HEK293 (cell line): ENCODE data around the gene ACAN.

Experiments used
- CTCF ChIA-PET: fragments of 350-600 bp; formaldehyde crosslinking; extraction: SDS; loops from one replicate; lab custom pipeline; 2021; ENCODE audit warnings: antibody characterized with exemption; lab: Yijun Ruan, JAX
- POLR2A ChIA-PET: fragments of 300-600 bp; formaldehyde crosslinking; extraction: SDS; loops from one replicate; lab custom pipeline; 2020; ENCODE audit warnings: antibody characterized with exemption, inconsistent platforms; lab: Yijun Ruan, JAX
- H3K27ac ChIP-seq: fragments of 200-500 bp; sonication (Bioruptor generic); 2 replicates; pipeline ENCODE4 v1.5.1; 2014; ENCODE audit warnings: low read depth, low read length, control low read depth, inconsistent platforms; ENCODE audit errors: extremely low read depth
- H3K36me3 ChIP-seq, 2 experiments: fragments of 200-500 bp in 1 of 2; sonication (Bioruptor generic) in 1 of 2; 1 replicate in 1 of 2; 2 replicates in 1 of 2; pipeline ENCODE4 v1.5.1; 2014 to 2017; ENCODE audit warnings: inconsistent platforms in 2 of 2, low read length in 2 of 2; ENCODE audit not compliant: control insufficient read depth in 2 of 2, insufficient read depth in 1 of 2
- H3K4me1 ChIP-seq: fragments of 200-500 bp; sonication (Bioruptor generic); 2 replicates; pipeline ENCODE4 v1.5.1; 2014; ENCODE audit warnings: mild to moderate bottlenecking, low read length, inconsistent platforms; ENCODE audit not compliant: control insufficient read depth, insufficient read depth
- H3K4me3 ChIP-seq: 2 replicates; pipeline ENCODE4 v1.5.1; 2011; ENCODE audit warnings: low read depth, mild to moderate bottlenecking, control low read depth, low read length, moderate library complexity
- H3K9me3 ChIP-seq: fragments of 200-500 bp; sonication (Bioruptor generic); 2 replicates; pipeline ENCODE4 v1.5.1; 2014; ENCODE audit warnings: low read depth, low read length, inconsistent platforms; ENCODE audit not compliant: control insufficient read depth, insufficient read depth
- BCL6B ChIP-seq: fragments of 450-650 bp; formaldehyde crosslinking; IDR thresholded peaks from 2 replicates; pipeline ENCODE4 v1.5.1; 2017; ENCODE audit warnings: missing biosample characterization, missing genetic modification characterization
- EGR2 ChIP-seq: fragments of 450-650 bp; formaldehyde crosslinking; IDR thresholded peaks from 2 replicates; pipeline ENCODE4 v1.5.1; 2016; ENCODE audit warnings: low read depth, missing biosample characterization, missing genetic modification characterization
- HIC1 ChIP-seq: fragments of 450-650 bp; formaldehyde crosslinking; IDR thresholded peaks from 2 replicates; pipeline ENCODE4 v1.5.1; 2016; ENCODE audit warnings: missing biosample characterization, missing genetic modification characterization
- IKZF3 ChIP-seq: fragments of 450-650 bp; IDR thresholded peaks from 2 replicates; pipeline ENCODE4 v1.5.0; 2018; ENCODE audit warnings: missing biosample characterization, mild to moderate bottlenecking, missing genetic modification characterization, moderate library complexity
- KLF1 ChIP-seq: fragments of 450-650 bp; formaldehyde crosslinking; IDR thresholded peaks from 2 replicates; pipeline ENCODE4 v1.5.1; 2016; ENCODE audit warnings: missing biosample characterization, missing genetic modification characterization
- KLF8 ChIP-seq: fragments of 450-650 bp; formaldehyde crosslinking; IDR thresholded peaks from 2 replicates; pipeline ENCODE4 v1.5.1; 2016; ENCODE audit warnings: missing biosample characterization, missing genetic modification characterization
- OVOL3 ChIP-seq: fragments of 450-650 bp; formaldehyde crosslinking; IDR thresholded peaks from 2 replicates; pipeline ENCODE4 v1.5.1; 2016; ENCODE audit warnings: missing biosample characterization, missing genetic modification characterization
- PRDM4 ChIP-seq: fragments of 450-650 bp; formaldehyde crosslinking; IDR thresholded peaks from 2 replicates; pipeline ENCODE4 v1.5.1; 2017; ENCODE audit warnings: missing biosample characterization, missing genetic modification characterization
- SALL2 ChIP-seq: fragments of 450-650 bp; formaldehyde crosslinking; IDR thresholded peaks from 2 replicates; pipeline ENCODE4 v1.5.0; 2017; ENCODE audit warnings: missing biosample characterization, mild to moderate bottlenecking, missing genetic modification characterization, borderline replicate concordance
- SCRT1 ChIP-seq: fragments of 450-650 bp; formaldehyde crosslinking; IDR thresholded peaks from 2 replicates; pipeline ENCODE4 v1.5.1; 2016; ENCODE audit warnings: missing biosample characterization, missing genetic modification characterization, borderline replicate concordance
- TSHZ1 ChIP-seq: fragments of 450-650 bp; formaldehyde crosslinking; IDR thresholded peaks from 2 replicates; pipeline ENCODE4 v1.5.1; 2016; ENCODE audit warnings: missing biosample characterization, missing genetic modification characterization, borderline replicate concordance
- ZBTB11 ChIP-seq: fragments of 450-650 bp; formaldehyde crosslinking; conservative IDR thresholded peaks from 2 replicates; pipeline ENCODE4 v1.5.1; 2016; ENCODE audit warnings: low read depth, missing biosample characterization, missing genetic modification characterization
- ZFHX2 ChIP-seq: fragments of 450-650 bp; formaldehyde crosslinking; conservative IDR thresholded peaks from 2 replicates; pipeline ENCODE4 v1.5.1; 2016; ENCODE audit warnings: missing biosample characterization, missing genetic modification characterization
- ZNF133 ChIP-seq: fragments of 450-650 bp; formaldehyde crosslinking; IDR thresholded peaks from 2 replicates; pipeline ENCODE4 v1.5.1; 2016; ENCODE audit warnings: missing biosample characterization, missing genetic modification characterization
- ZNF248 ChIP-seq: fragments of 450-650 bp; formaldehyde crosslinking; IDR thresholded peaks from 2 replicates; pipeline ENCODE4 v1.5.1; 2017; ENCODE audit warnings: missing biosample characterization, missing genetic modification characterization
- ZNF26 ChIP-seq: fragments of 450-650 bp; formaldehyde crosslinking; IDR thresholded peaks from 2 replicates; pipeline ENCODE4 v1.5.1; 2016; ENCODE audit warnings: missing biosample characterization, missing genetic modification characterization
- ZNF423 ChIP-seq: fragments of 450-650 bp; formaldehyde crosslinking; IDR thresholded peaks from 2 replicates; pipeline ENCODE4 v1.5.1; 2016; ENCODE audit warnings: missing biosample characterization, missing genetic modification characterization
- ZNF596 ChIP-seq: fragments of 450-650 bp; IDR thresholded peaks from 2 replicates; pipeline ENCODE4 v1.5.0; 2018; ENCODE audit warnings: missing biosample characterization, mild to moderate bottlenecking, missing genetic modification characterization, moderate library complexity
- ZNF623 ChIP-seq: fragments of 450-650 bp; formaldehyde crosslinking; IDR thresholded peaks from 2 replicates; pipeline ENCODE4 v1.5.1; 2016; ENCODE audit warnings: missing biosample characterization, missing genetic modification characterization
- ZNF629 ChIP-seq: fragments of 450-650 bp; formaldehyde crosslinking; IDR thresholded peaks from 2 replicates; pipeline ENCODE4 v1.5.1; 2017; ENCODE audit warnings: missing biosample characterization, missing genetic modification characterization
- ZNF785 ChIP-seq: fragments of 450-650 bp; formaldehyde crosslinking; IDR thresholded peaks from 2 replicates; pipeline ENCODE4 v1.5.1; 2016; ENCODE audit warnings: missing biosample characterization, missing genetic modification characterization
- ZNF792 ChIP-seq: fragments of 450-650 bp; formaldehyde crosslinking; IDR thresholded peaks from 2 replicates; pipeline ENCODE4 v1.5.1; 2016; ENCODE audit warnings: missing biosample characterization, missing genetic modification characterization

The ACAN gene

GRCh38 chr15:88847144-88847543, 43.9 kb downstream of the ACAN start:
- TF ChIP-seq ZNF423 (tag by site-specific recombination) (no peak), SALL2 (tag by site-specific recombination) (no peak), ZNF785 (tag by site-specific recombination) (no peak), ZNF629 (no peak), ZNF133 (tag by site-specific recombination) (no peak), PRDM4 (tag by site-specific recombination) (no peak), KLF8 (tag by site-specific recombination) (no peak), HIC1 (tag by site-specific recombination) (no peak), ZNF792 (tag by site-specific recombination) (no peak), ZNF623 (tag by site-specific recombination) (no peak), ZFHX2 (tag by site-specific recombination) (peak; percentile 30), TSHZ1 (no peak), ZNF26 (no peak), SCRT1 (no peak), ZNF596 (tag by site-specific recombination) (no peak), KLF1 (tag by site-specific recombination) (peak; percentile 18; the same call in 1 of the 2 replicates), EGR2 (tag by site-specific recombination) (peak; percentile 51; the same call in 1 of the 2 replicates), ZNF248 (tag by site-specific recombination) (no peak), BCL6B (no peak), IKZF3 (no peak), OVOL3 (tag by site-specific recombination) (no peak), ZBTB11 (tag by site-specific recombination) (no peak)
- CTCF ChIA-PET = no interaction called here
- H3K4me3 ChIP-seq = no peak overlapping the region
- no peak overlapping the region for H3K27ac ChIP-seq
- H3K36me3 ChIP-seq = no peaks in the 10 kb centered on the region
- no peaks in the 10 kb centered on the region for H3K4me1 ChIP-seq
- POLR2A ChIA-PET = no interaction called here
- H3K9me3 ChIP-seq = no peaks in the 10 kb centered on the region; the same call in 1 of the 2 replicates
